Measurements from ENCODE around the gene WDR49.

Gene WDR49

GRCh38 chr3:167653760-167654159 is at the start of gene WDR49:
Gene WDR49 (minus strand): TSS chr3:167653942. CDS start chr3:167653425, 517 bp downstream.
- no peak for DNase-seq (ENCODE audit: low read depth in 2 of 2)

- DNase-seq (ENCODE audit: low read depth in 2 of 2), result no peak
Observed at GRCh38 chr3:167700926-167701325, 47.2 kb upstream of the WDR49 start.

GRCh38 chr3:167700046-167700445 is 46.3 kb upstream of the WDR49 start:
- DNase-seq (ENCODE audit: low read depth in 2 of 2), result no peak

GRCh38 chr3:167694121-167694520 is 40.4 kb upstream of the WDR49 start:
- no peak for DNase-seq (ENCODE audit: low read depth in 2 of 2)

- DNase-seq (ENCODE audit: low read depth in 2 of 2), result peak; percentile 4 to 13
Observed at GRCh38 chr3:167691366-167691765, 37.6 kb upstream of the WDR49 start.

GRCh38 chr3:167684388-167684993 is 30.7 kb upstream of the WDR49 start:
- DNase-seq (ENCODE audit: low read depth in 2 of 2), result peak in 1 of 2 donors; percentile 12

GRCh38 chr3:167679526-167679925 is 25.8 kb upstream of the WDR49 start:
- no peak for DNase-seq (ENCODE audit: low read depth in 2 of 2)

- DNase-seq (ENCODE audit: low read depth in 2 of 2), result no peak
Observed at GRCh38 chr3:167675848-167676247, 22.1 kb upstream of the WDR49 start.

GRCh38 chr3:167673221-167673620 is 19.5 kb upstream of the WDR49 start:
- no peak for DNase-seq (ENCODE audit: low read depth in 2 of 2)

- DNase-seq (ENCODE audit: low read depth in 2 of 2), result no peak
Observed at GRCh38 chr3:167671878-167672427, 18.2 kb upstream of the WDR49 start.

GRCh38 chr3:167669699-167670098 is 16.0 kb upstream of the WDR49 start:
- DNase-seq (ENCODE audit: low read depth in 2 of 2), result no peak

GRCh38 chr3:167668651-167669050 is 14.9 kb upstream of the WDR49 start:
- no peak for DNase-seq (ENCODE audit: low read depth in 2 of 2)

- DNase-seq (ENCODE audit: low read depth in 2 of 2), result no peak
Observed at GRCh38 chr3:167666563-167666962, 12.8 kb upstream of the WDR49 start.

GRCh38 chr3:167662919-167663400 is 9.2 kb upstream of the WDR49 start:
- DNase-seq (ENCODE audit: low read depth in 2 of 2), result no peak

- DNase-seq (ENCODE audit: low read depth in 2 of 2), result no peak
Observed at GRCh38 chr3:167657684-167658225, 4.0 kb upstream of the WDR49 start.

GRCh38 chr3:167656821-167657220 is 3.1 kb upstream of the WDR49 start:
- no peak for DNase-seq (ENCODE audit: low read depth in 2 of 2)

GRCh38 chr3:167653155-167653554 is 587 bp downstream of the WDR49 start:
- DNase-seq (ENCODE audit: low read depth in 2 of 2), result no peak

GRCh38 chr3:167651826-167652225 is 1.9 kb downstream of the WDR49 start:
- DNase-seq (ENCODE audit: low read depth in 2 of 2), result no peak

- DNase-seq (ENCODE audit: low read depth in 2 of 2), result no peak
Observed at GRCh38 chr3:167650459-167650858, 3.3 kb downstream of the WDR49 start.

GRCh38 chr3:167649746-167650145 is 4.0 kb downstream of the WDR49 start:
- no peak for DNase-seq (ENCODE audit: low read depth in 2 of 2)

- DNase-seq (ENCODE audit: low read depth in 2 of 2), result no peak
Observed at GRCh38 chr3:167644611-167645010, 9.1 kb downstream of the WDR49 start.

GRCh38 chr3:167631471-167631870 is 22.3 kb downstream of the WDR49 start:
- DNase-seq (ENCODE audit: low read depth in 2 of 2), result no peak

GRCh38 chr3:167626490-167626889 is 27.3 kb downstream of the WDR49 start:
- DNase-seq (ENCODE audit: low read depth in 2 of 2), result no peak
